Measurements from ENCODE around the gene LRRC1. TPM values are rescaled to one million over a fixed set of nuclear protein-coding genes. Genes with fewer than 3 reads are reported as not detected.

The LRRC1 gene
- total RNA-seq, 1 experiment from 2014 or later, result 10.3 TPM

GRCh38 chr6:53858913-53859312 is 64.1 kb downstream of the LRRC1 start:
- H3K23ac ChIP-seq (ENCODE audit: insufficient read length, low read depth, low read length), result no peak overlapping the region
- no peak overlapping the region for H4K91ac ChIP-seq (ENCODE audit: insufficient read length, low read depth, low read length)
- Mint-ChIP-seq H3K9me3 (no peaks in the 10 kb centered on the region), H3K4me1 (peaks cover 27 to 29% of the 10 kb centered on the region in 2 experiments), H3K4me3 (no peak overlapping the region), H3K27me3 (ENCODE audit: low read depth) (no peaks in the 10 kb centered on the region), H3K27ac (no peak overlapping the region), H3K36me3 (ENCODE audit: insufficient read depth in 1 of 3, low read depth in 3 of 3) (no peaks in the 10 kb centered on the region)
- peaks cover 3% of the 10 kb centered on the region for H4K20me1 ChIP-seq (ENCODE audit: control insufficient read depth, insufficient read depth, insufficient read length)
- no peaks in the 10 kb centered on the region for H3K27me3 ChIP-seq (ENCODE audit: insufficient read depth, low read length)
- no CpG with 5 or more reads among the region's 3 CpGs for WGBS (ENCODE audit: extremely low coverage, insufficient read length, low lambda C conversion rate)
- H2BK5ac ChIP-seq (ENCODE audit: insufficient read length, low read length), result no peak overlapping the region
- H3K18ac ChIP-seq (ENCODE audit: insufficient read length, low read depth, low read length), result no peak overlapping the region
- H3K14ac ChIP-seq (ENCODE audit: insufficient read depth, low read length), result no peak overlapping the region
- H3K9ac ChIP-seq (ENCODE audit: extremely low read depth, insufficient read length, low read length), result no peak overlapping the region
- H3K79me1 ChIP-seq (ENCODE audit: insufficient read depth, low read depth, low read length, poor library complexity, severe bottlenecking), result peaks cover 3% of the 10 kb centered on the region
- no peaks in the 10 kb centered on the region for H3K9me3 ChIP-seq (ENCODE audit: control insufficient read depth, low read depth, low read length)
- no peaks in the 10 kb centered on the region for H3K4me1 ChIP-seq (ENCODE audit: insufficient read depth, low read length)
- H3T11ph ChIP-seq (ENCODE audit: low read length), result no peak overlapping the region
- DNase-seq, result no peak
- no peak overlapping the region for H3K27ac ChIP-seq (ENCODE audit: insufficient read length, low read depth, low read length)
- H2BK20ac ChIP-seq (ENCODE audit: low read depth, low read length, poor library complexity, severe bottlenecking), result no peak overlapping the region
- no peak overlapping the region for H2AFZ ChIP-seq (ENCODE audit: low read length)
- no peak overlapping the region for H2BK15ac ChIP-seq (ENCODE audit: low read depth, low read length)
- no peak overlapping the region for H3K4ac ChIP-seq (ENCODE audit: low read depth, low read length)
- no peaks in the 10 kb centered on the region for H3K79me2 ChIP-seq (ENCODE audit: insufficient read depth, low read length)
- H4K5ac ChIP-seq (ENCODE audit: insufficient read length, low read depth, low read length), result no peak overlapping the region
- H3K4me2 ChIP-seq (ENCODE audit: insufficient read depth, insufficient read length, low read length), result no peak overlapping the region
- no peak overlapping the region for H4K8ac ChIP-seq (replicated peaks; ENCODE audit: insufficient read length, low read depth, low read length)
- no peak overlapping the region for H2BK120ac ChIP-seq (ENCODE audit: low read depth, low read length, poor library complexity, severe bottlenecking)
- no peak overlapping the region for H2AK5ac ChIP-seq (ENCODE audit: insufficient read length, low read length)
- no peak overlapping the region for H2BK12ac ChIP-seq (ENCODE audit: insufficient read length, low read depth, low read length)
- H3K23me2 ChIP-seq (ENCODE audit: insufficient read length, low read depth, low read length, poor library complexity, severe bottlenecking), result no peaks in the 10 kb centered on the region
- no peak overlapping the region for H3K56ac ChIP-seq (ENCODE audit: insufficient read length, low read depth, low read length)
- no peak for TF ChIP-seq CTCF (conservative IDR thresholded peaks at IDR 0.05)

All from H9 (cell line).